Fibroblast of skin of back (primary cell): Measurements from ENCODE around the gene TUBG2.
"Not testable (repeated sequence)": the region's sequence is repeated elsewhere in the genome, so short reads cannot be mapped to it uniquely, and the experiment has no call there.

Experiments used
- DNase-seq: peaks from one replicate; pipeline ENCODE4 v3.0.0-alpha.2; 2013

TUBG2 gene

DNA sequence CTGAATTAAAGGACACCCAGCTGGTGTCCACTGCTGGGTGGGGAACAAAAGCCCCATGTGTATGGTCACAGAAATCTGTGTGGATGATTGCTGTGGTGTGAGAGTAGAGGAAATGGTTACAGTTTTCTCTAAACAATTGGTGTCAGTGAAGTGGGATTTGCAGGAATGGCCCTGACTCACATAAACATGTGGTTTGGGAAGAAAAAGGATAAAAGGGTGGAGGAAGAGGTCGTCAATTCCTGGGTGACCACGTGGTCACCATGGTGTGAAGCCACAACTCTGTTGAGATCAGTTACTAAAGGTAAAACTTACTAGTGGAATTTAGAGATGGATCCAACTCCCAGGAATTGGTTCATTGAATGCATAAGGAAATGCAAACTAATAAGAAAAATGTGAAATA is 3.6 kb upstream of the TUBG2 start:
- peak; percentile 56 for DNase-seq

DNA sequence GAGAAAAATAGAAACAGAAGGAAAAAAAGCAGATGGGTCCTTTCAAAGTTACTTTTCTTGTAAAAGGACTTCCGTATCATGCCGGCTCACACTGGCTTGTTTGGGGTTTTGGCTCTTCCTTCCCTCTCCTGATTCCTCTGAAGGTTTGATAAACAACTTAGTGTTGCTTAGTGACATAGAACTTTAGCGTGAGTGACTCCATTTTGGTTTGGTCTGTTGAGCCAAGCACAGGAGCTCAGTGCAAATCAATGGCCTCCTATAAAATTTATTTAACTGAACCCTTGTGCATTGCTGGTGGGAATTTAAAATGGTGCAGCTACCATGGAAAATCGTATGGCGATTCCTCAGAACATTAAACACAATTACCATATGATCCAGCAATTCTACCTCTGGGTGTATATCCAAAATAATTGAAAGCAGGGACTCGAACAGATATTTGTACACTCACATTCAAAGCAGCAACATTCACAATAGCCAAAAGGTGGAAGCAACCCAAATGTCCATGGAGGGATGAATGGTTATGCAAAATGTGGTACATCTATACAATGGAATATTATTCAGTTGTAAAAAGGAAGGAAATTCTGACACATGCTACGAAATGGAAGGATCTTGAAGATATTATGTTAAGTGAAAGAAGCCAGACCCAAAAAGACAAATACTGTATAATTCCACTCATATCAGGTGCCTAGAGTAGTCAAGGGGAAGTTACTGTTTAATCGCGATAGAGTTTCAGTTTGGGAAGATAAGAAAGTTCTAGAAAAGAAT is 1.1 kb upstream of the TUBG2 start:
- DNase-seq: no peak

DNA sequence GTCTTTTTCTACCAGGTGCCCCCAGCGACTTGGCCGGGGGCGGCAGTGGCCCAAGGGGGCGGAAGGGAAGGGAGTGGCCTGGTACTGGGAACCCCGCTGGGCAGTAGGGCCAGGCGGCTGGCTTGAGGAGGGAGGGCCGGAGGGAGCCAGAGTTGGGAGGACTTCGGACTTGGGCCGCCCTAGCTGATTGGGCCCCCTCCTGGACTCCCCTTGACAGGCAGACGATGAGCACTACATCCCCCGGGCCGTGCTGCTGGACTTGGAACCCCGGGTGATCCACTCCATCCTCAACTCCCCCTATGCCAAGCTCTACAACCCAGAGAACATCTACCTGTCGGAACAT is 819 bp downstream of the TUBG2 start:
- DNase-seq: not testable (repeated sequence)

DNA sequence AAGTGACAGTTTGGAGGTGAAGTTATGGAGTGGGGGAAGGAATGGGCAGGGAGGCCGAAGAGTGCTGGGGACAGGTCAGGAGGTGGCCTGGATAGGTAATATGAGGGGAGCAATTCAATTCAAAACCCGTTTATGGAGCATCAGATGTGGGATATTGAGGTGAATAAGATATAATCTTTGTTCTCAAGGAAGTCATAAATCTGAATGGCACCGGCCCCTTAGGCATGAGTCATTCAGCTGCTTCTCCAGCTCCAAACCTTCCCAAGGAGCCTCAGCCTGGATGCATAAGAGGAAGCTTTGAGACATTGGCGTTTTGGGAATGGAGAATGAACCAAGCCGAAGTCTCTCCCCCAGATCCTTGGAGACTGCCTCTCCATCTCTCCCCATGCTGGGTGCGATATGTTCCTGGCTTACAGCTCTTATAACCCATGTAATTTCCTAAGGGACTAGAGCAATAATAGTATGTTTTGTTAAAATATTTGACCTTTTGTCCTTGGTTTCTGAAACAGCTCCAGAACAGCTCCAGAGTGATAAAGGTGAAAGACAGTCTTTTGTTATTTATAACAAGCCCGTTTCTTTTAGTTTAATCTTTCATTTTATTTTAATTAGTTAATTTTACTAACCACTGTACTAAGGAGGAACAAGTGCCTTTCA is 1.7 kb downstream of the TUBG2 start:
- DNase-seq: peak; percentile 67

DNA sequence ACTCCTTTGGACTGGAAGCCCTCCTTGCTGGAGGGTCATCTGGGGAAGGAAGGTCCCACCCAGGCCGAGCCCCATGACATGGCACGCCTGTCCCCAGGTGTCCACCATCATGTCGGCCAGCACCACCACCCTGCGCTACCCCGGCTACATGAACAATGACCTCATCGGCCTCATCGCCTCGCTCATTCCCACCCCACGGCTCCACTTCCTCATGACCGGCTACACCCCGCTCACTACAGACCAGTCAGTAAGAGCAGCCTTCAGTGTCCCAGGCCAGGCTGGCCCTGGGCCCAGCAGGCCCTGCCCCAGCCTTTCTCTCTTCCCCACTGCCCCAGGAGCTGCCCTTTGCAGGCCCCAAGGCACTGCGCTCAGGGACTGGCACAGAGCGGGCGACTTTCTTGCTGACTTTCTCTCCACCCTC is 6.5 kb downstream of the TUBG2 start:
- DNase-seq: no peak

DNA sequence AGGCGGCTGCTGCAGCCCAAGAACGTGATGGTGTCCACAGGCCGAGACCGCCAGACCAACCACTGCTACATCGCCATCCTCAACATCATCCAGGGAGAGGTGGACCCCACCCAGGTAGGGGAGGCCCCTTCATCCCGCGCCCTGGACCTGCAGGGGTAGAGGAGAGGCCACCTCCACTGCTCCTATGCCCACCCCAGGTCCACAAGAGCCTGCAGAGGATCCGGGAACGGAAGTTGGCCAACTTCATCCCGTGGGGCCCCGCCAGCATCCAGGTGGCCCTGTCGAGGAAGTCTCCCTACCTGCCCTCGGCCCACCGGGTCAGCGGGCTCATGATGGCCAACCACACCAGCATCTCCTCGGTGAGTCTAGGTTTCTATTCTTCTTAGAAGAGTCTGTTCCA is 7.0 kb downstream of the TUBG2 start:
- DNase-seq: not testable (repeated sequence)

DNA sequence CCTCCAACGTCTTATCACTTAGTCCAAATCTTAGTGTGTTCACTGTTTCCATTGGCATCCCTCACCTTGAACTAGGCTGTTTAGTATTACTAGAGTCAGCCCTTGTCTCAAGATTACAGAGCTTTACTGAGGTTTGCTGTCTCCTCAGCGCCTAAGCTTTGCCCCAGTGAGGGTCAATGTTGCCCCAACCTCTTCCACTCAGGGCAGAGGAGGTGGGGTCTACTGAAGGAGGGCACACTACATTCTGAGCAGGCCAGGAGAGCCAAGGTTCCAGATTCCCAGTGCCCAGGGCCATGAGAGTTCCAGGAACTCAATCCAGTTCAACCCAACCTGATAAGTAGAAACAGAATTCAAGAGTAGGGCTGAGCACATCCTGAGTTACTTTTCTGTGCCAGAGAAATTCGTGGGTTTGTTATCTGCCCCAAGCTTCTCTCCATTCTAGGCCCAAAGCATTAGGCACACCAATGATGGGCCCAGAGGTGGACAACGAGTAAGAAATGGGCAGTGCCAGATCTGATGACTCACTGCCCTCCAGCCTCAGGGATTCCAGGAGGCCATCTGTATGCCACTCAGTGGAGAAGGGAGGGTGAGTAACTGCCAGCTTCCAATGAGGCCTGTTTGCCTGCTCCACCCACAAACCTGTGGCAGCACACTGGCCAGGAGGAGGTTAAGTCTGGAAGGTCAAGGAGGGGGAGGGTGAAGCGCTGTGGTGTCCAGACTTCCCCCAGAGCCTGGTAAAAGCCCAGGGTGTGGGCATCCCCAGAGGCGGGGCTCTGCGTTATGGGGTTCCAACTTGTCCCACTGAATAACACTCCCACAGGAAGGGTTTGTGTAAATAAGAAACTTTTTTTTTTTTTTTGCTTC is 8.2 kb downstream of the TUBG2 start:
- DNase-seq: peak; percentile 79

DNA sequence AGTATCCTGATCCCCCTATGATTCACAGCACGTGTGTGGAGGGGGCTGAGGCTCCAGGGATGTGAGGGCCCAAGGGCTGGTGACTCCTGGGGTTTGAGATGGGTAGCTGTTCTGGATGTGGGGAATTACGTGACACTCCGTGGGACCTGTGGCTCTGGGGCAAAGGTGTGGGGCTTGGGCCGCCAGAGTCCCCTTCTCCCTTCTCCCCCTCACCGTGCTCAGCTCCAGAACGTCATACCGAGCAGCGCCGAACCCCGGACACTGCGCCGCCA is 10.6 kb downstream of the TUBG2 start:
- no peak for DNase-seq

DNA sequence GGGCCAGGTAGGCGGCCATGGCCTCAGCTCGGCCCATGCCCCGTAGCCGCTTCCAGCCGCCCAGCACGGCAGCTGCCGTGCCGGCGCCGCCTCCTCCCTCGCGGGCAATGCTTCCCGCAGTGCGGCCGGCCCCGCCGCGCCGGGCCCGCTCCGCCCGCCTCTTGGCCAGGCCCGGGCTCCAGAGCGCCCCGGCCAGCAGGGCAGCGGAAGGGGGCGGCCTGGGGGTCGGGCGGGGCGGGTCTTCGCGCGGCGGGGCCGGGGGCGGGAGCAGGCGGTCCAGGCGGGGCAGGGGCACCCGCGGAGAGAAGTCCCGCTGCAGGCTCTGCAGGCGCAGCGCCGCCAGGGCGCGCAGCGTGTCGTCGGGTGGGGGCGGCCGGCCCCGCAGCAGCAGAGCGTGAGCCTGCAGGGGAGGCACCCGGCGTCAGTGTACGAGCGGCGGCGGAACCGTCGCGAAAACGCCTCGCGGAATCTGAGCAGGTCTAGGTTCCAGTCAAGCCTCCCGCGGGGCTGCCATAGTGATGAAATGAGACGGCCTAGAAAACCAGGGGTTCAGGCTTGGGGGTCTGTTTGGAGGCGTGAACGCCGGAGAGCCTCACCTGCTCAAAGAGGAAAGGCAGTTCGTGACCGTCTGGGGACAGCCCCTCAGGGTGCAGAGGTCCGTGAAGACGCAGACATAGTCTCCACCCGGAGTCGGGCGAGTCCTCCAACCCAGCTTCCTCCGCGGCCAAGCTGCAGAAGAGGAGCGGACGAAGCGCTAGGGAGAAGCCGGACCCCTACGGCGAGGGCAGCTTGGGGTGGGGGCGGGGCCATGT is 11.1 kb downstream of the TUBG2 start:
- no peak for DNase-seq

DNA sequence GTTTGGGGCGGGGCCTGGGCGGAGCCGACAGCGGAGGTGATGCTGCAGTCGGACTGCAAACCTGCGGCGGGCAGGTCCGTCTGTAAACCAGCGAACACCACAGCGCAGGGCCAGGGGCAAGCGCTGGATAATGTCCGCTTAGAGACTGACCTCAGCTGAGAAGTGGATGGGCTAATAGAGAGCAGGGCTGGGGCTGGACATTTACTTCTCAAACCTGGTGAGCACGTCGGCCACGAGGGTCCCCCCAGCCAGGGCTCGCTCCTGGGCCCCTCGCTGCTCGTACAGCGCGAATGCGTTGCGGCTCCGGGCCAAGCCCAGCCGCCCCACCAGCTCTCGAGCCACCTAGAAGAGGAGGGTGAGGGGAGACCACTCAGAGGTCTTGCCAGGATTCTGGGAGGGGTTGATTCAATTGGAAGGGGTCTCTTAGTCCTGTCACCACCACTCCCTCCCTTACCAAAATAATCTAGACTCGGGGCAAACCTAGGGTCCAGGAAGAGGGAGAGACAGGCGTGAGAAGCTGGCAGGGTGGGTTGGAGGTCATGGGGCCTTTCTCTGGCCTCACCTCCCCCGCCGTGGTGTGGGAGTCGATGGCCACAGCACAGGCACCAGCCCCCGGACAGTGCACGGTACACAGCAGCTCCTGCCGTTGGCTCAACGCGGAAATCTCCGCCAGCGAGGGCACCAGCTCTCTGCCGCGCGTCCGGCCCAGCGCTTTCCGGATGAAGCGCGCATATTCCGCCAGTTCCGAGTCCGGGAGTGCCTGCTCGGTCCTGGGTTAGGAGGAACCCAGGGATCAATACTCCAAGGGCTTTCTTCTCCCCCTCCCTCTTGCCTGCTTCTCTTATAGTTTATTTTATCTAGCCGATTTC is 11.9 kb downstream of the TUBG2 start:
- no peak for DNase-seq

DNA sequence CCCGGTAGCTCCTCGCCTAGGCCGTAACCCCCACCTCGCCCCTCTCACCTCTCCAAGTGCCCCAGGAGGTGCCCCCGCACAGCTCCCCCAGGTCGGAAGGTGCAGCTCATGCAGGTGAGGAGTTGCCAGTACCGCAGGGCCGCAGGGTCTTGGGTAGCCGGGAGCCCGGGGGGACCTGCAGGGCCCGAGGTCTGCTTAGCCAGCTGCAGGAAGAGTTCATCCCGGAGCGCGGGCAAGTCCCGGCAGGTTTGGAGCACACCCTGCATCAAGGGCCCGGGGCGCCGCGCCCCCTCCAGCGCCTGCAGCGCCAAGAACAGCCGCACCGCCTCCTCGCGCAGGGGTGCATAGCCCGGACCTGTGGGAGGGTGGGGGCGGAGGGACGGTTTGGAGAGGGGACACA is 13.0 kb downstream of the TUBG2 start:
- DNase-seq: no peak

DNA sequence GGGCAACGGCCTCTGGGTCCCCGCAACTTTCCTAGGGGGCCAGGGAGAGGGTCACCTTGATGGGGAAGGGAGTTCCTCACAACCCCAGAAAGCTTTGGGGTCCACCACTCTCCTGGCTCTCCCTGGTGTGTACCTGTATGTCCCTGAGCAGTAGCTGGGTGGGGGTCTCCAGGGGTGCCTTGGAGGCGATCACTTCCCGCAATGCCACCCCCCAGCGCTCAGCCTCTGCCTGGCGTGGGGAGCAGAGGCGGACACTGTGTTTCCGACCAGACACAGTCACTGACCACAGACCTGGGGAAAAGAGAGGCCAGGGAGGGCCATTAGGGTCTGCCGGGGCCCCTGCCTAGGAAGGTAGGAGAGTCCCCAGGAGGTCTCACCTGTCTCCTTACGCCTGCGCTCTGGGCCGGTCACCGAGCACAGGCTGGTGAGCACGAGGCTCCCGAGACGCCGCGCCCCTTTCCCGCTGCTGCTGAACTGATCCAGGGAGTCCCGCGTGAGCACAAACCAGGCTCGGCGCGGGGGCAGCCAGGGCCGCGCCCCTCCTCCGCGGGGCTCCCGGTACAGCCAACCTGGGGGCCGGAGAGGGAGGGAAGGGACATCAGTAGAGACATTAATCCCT is 14.3 kb downstream of the TUBG2 start:
- no peak for DNase-seq

DNA sequence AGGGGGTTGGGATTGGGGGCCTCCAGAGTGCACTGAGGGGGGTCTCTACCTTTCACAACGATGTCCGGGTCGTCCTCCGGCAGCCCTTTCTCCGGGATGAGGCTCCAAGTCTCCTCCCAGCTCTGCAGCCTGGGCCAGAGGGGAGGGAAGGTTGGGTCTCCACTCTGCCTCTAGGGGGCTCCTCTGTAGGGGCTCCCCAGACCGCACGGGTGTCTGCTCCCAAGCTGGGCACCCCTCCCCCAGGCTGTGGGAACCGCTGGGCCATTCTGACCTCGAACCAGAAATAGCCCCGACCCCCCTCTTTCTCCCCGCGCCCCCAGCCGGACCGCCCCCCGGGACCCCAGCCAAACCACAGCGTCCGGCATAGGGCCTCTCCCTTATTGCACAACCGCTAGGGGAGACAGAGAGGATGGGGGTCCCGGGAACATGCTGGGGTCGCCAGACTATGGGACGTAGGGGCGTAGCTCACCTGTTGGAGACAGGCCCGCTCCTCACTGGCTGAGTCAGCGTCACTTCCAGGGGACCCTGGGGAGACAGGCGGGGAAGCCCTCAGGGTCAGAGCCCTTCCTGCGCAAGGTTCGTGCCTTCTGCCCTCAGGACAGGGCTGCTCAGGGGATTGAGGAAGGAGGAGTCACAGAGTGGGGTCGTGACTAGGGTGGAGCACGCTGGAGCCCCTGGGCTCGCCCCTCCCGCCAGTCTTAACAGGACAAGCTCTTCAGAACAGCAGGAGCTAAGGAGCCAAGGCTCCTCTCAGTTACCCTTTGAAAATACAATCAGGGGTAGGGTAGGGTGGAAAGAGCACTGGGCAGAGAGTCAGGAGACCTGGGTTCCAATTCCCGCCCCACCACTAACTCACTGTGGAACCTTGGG is 15.0 kb downstream of the TUBG2 start:
- DNase-seq: peak; percentile 49

DNA sequence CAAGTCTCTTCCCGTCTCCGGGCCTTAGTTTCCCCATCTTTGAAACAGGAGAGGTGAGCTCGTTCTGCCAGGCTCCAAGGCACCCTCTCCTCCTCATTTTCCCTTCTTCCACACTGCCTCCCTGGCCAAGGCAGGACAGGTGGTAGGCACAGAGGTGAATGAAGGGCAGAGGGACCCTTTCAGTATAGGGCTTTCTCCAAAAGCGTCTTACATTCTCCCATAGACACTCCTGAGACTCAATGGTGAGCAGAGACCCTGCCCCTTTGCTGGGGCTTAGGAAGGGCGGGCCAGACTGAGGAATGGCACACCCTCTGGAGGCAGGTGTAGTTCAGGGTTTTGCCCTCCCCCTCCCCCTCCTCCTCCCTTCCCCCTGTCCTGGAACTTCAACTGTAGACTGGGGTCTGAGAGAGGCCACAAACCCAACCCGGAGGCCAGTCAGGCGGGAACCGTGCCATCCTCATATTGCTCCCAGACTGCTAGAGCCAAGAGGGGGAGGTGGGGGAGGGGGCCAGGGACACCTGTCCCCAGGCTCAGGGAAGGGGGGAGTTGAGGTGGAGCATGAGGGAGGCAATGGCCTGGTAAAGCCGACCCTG is 15.8 kb downstream of the TUBG2 start:
- no peak for DNase-seq

DNA sequence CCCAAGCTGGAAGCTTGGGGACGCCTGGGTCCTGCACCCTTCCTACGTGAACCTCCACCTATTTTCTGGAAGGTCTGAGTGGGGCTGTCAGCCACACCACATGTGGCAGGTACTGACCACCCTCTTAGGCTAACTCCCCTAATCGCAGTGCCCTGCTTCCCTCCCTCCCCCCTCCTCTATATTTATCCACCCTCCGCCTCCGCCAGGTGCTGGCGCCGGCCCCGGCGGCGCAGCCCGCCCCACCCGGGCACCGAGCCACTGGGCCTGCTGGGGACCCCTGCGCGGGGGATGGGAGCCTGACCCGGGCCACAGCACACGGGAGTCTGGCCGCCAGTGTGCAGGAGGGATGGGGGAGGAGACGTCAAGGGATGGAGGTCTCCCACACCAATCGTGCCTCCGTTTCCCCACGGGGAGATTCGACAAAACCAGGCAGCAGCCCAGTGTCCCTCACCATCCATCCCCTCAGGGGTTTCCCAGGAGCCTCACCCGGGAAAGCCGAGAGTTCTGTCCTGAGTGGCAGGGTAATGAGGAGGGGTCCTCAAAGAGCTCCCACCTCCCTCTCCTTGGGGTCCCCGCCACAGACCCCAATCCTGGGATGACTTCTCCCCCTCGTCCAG is 16.4 kb downstream of the TUBG2 start:
- DNase-seq: no peak

DNA sequence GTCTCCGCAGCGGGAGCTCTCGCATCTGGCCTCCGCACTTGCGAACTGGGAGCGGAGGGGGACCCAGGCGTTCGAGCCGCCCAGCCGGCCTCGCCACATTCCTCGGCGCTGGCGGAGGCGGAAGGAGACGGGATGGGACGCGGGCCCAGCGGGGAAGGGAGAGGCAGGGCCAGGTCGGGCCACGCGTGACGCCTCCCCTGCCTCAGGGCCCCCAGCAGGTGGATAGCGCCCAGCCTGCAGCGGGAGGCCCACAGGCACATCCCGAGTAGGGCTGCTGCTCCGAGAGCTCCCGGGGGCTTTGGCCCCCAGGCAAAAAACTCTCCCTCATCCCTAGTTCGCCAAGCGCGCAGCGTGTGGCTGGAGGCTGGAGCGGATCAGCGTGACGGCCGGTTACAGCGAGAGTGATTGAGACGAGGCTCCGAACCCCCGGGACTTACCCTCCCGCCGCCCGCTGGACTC is 16.9 kb downstream of the TUBG2 start:
- DNase-seq: peak; percentile 48

DNA sequence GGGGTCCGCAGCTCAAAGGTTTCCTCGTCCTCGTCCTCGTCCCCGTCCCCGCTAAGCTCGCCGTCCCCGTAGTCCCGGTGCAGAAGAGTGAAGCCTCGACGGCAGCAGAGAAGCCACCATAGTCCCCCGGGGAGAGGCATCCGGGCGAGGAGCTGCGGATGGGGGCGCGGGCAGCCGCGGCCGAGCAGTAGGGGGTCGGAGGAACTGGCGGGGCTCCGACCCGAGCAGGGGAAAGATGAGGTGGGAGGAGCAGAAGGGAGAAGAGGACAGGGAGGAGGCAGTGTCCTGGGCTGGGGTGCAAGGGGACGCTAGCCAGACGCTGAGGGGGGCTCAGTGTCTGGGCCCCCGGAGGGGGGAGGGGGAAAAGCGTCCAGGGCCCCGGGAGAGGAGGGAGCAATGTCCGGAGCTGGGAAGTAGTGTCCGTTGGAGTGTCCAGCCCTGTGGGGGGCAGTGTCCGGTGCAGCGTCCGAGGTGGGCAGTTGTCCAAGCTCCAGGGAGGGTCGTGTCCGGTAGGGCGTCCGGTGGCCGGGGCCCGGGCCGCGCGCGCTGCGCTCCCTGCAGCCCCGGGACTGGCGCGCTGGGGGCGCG is 17.4 kb downstream of the TUBG2 start, which contains the start of gene PLEKHH3:
TSS of gene PLEKHH3 (minus strand) at position 571 of the 588 bp plus-strand sequence. CDS start at position 140, 431 bp downstream.
- DNase-seq: peak; percentile 35

DNA sequence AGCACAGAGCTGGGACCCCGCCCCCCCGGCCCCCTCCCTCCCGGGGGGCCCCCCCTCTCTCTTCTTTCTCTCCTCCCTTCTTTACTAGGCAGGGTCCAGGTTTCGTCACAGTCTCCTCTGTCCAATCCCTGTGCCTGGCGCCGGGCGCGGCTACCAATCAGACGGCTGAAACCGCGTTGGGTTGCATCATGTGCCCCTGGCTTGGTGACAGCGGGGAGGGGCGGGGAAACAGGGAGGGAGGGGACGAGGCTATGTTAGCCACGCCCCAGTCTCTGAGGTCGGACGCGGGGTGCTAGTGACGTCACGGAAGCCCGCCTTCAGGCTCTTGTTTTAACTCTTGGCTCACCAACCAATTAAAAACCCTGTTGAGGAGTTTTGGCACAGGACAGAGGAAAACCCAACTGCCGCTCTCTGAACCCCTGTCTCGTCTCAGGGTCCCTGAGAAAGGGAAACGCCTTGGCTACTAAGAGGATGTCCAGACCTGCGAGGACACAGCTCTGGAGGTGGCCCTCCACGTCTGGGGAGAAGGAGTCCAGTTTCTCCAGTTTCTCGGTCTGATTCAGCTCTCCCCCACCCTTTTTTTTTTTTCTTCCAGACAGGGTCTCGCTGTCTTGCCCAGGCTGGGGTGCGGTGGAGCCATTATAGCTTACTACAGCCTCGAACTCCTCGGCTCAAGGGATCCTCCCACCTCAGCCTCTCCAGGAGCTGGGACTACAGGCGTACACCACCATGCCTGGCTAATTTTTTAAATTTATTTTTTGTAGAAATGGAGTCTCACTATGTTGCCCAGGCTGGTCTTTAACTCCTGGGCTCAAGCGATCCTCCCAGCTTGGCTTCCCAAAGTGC is 18.2 kb downstream of the TUBG2 start:
- peak; percentile 99 for DNase-seq
